ENCODE data around the gene EDIL3.

DNA sequence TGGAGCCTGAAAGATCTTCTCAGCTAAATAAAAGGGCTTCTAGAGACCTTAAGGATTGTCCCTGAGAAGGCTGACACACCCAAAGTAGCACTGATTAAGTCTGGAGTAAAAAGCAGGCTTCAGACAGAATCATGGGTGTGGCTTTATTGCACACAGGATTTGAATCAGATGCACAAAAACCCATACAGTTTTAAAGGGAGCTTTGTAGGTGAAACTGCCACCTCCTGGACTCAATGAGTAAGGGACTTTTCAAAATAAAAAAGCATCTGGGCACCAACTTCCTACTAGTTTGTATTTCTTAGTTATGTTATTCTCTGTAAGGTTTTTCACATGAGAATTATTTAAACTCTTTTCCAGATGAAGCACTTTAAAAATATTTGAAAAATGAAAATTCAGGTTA, 129.4 kb downstream of the EDIL3 start:
- TF ChIP-seq, protein P1, sequence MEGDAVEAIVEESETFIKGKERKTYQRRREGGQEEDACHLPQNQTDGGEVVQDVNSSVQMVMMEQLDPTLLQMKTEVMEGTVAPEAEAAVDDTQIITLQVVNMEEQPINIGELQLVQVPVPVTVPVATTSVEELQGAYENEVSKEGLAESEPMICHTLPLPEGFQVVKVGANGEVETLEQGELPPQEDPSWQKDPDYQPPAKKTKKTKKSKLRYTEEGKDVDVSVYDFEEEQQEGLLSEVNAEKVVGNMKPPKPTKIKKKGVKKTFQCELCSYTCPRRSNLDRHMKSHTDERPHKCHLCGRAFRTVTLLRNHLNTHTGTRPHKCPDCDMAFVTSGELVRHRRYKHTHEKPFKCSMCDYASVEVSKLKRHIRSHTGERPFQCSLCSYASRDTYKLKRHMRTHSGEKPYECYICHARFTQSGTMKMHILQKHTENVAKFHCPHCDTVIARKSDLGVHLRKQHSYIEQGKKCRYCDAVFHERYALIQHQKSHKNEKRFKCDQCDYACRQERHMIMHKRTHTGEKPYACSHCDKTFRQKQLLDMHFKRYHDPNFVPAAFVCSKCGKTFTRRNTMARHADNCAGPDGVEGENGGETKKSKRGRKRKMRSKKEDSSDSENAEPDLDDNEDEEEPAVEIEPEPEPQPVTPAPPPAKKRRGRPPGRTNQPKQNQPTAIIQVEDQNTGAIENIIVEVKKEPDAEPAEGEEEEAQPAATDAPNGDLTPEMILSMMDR (IDR thresholded peaks at IDR 0.05; ENCODE audit: low read depth, low read length, poor library complexity, severe bottlenecking), result no peak
- no peak for TF ChIP-seq EZH2phosphoT487 (IDR thresholded peaks at IDR 0.05; ENCODE audit: borderline replicate concordance, low read length)

Measured in DOHH2 (cell line).